ENCODE measurements around the gene CHD5. TPM values are rescaled to one million over a fixed set of nuclear protein-coding genes. Genes with fewer than 3 reads are reported as not detected.

CHD5 gene
- total and polyA plus RNA-seq, 2 of the 13 experiments (the other 11 are each of a cell fraction or from before 2014, with no cell fraction given): 0.02 to 0.21 TPM

GRCh38 chr1:6205849-6206519 lies 25.9 kb upstream of the CHD5 start, which contains the start of gene RNF207 (continued):
- TF ChIP-seq ZNF570 (CRISPR knock-in tag; IDR thresholded peaks at IDR 0.05; ENCODE audit: borderline replicate concordance): no peak
- peak; percentile 82 for TF ChIP-seq ZNF770 (CRISPR knock-in tag; IDR thresholded peaks at IDR 0.05)
- no peak for TF ChIP-seq ZNF282 (IDR thresholded peaks at IDR 0.05; ENCODE audit: partially characterized antibody)
- TF ChIP-seq TRIM24 (CRISPR knock-in tag; IDR thresholded peaks at IDR 0.05): no peak
- TF ChIP-seq ZNF33A (CRISPR knock-in tag; IDR thresholded peaks at IDR 0.05; ENCODE audit: borderline replicate concordance): no peak
- no peak; the same call in 1 of the 2 replicates for TF ChIP-seq ATF2 (CRISPR knock-in tag; IDR thresholded peaks at IDR 0.05)
- no peak; the same call in 1 of the 2 replicates for TF ChIP-seq STAT6 (CRISPR knock-in tag; IDR thresholded peaks at IDR 0.05; ENCODE audit: borderline replicate concordance)
- TF ChIP-seq ZBTB4 (CRISPR knock-in tag; IDR thresholded peaks at IDR 0.05; ENCODE audit: borderline replicate concordance): no peak
- TF ChIP-seq ZEB1 (IDR thresholded peaks at IDR 0.05; ENCODE audit: insufficient replicate concordance, low read depth): no peak
- no peak for TF ChIP-seq ZNF563 (CRISPR knock-in tag; IDR thresholded peaks at IDR 0.05)
- no peak for TF ChIP-seq ZFP41 (CRISPR knock-in tag; IDR thresholded peaks at IDR 0.05; ENCODE audit: borderline replicate concordance)
- TF ChIP-seq ZNF17 (CRISPR knock-in tag; IDR thresholded peaks at IDR 0.05): no peak
- no peak; the same call in 1 of the 2 replicates for TF ChIP-seq ZBTB2 (CRISPR knock-in tag; IDR thresholded peaks at IDR 0.05; ENCODE audit: low read depth)
- TF ChIP-seq CCAR2 (optimal IDR thresholded peaks at IDR 0.05; ENCODE audit: low read depth, low read length): no peak
- TF ChIP-seq ZNF784 (CRISPR knock-in tag; IDR thresholded peaks at IDR 0.05; ENCODE audit: borderline replicate concordance): peak; percentile 54; the same call in 1 of the 2 replicates
- TF ChIP-seq FOXO1 (CRISPR knock-in tag; IDR thresholded peaks at IDR 0.05): no peak; the same call in 1 of the 2 replicates

Data from HepG2 (cell line).